B cell (primary cell): ENCODE results near the gene SPRY4. TPM values are rescaled to one million over a fixed set of nuclear protein-coding genes. Genes with fewer than 3 reads are reported as not detected.

Experiments
- ATAC-seq: fragments of 200-7000 bp; cut with Tn5 transposase; one replicate; pipeline ENCODE4 v1.10.0; 2021; ENCODE audit warnings: low read depth, mild to moderate bottlenecking, moderate number of reproducible peaks, moderate library complexity
- CTCF ChIA-PET: fragments of 350-600 bp; sonication (Branson Sonifier 250); formaldehyde crosslinking; loops from one replicate; lab custom pipeline; 2021; ENCODE audit warnings: antibody characterized with exemption, inconsistent platforms; lab: Charles Lee
- POLR2A ChIA-PET: fragments of 350-600 bp; sonication (Branson Sonifier 250); formaldehyde crosslinking; loops from one replicate; lab custom pipeline; 2021; ENCODE audit warnings: antibody characterized with exemption; lab: Charles Lee
- DNase-seq: peaks from one replicate; pipeline ENCODE4 v3.0.0; 2013
- H2AFZ ChIP-seq: 2 replicates; pipeline ENCODE4 v1.6.1; 2012; ENCODE audit warnings: mild to moderate bottlenecking, low read depth, low read length; ENCODE audit not compliant: insufficient read depth, poor library complexity, severe bottlenecking
- H3K27ac ChIP-seq, 2 donors: 1 replicate in 1 of 2; 2 replicates in 1 of 2; pipeline ENCODE4 v1.5.1; 2012 to 2013; ENCODE audit warnings: low read length in 2 of 2, mild to moderate bottlenecking in 2 of 2, moderate library complexity in 1 of 2
- H3K27me3 ChIP-seq, 4 experiments: fragments of 200-600 bp in 1 of 4; sonication (generic) in 1 of 4; replicated peaks in 1 of 4; 1 replicate in 2 of 4; 2 replicates in 2 of 4; pipeline versions ENCODE4 v1.6.1 to v1.7.0; 2013 to 2016; ENCODE audit warnings: low read length in 3 of 4, mild to moderate bottlenecking in 2 of 4, mixed read lengths in 1 of 4, moderate library complexity in 1 of 4; ENCODE audit not compliant: insufficient read depth in 4 of 4, control insufficient read depth in 3 of 4; ENCODE audit errors: control extremely low read depth in 1 of 4
- H3K36me3 ChIP-seq, 2 experiments: replicated peaks in 1 of 2; 1 replicate in 1 of 2; 2 replicates in 1 of 2; pipeline versions ENCODE4 v1.6.1 to v1.7.1; 2013; ENCODE audit warnings: low read length in 1 of 2; ENCODE audit not compliant: insufficient read depth in 2 of 2, control insufficient read depth in 1 of 2; ENCODE audit errors: control extremely low read depth in 1 of 2, extremely low read depth in 1 of 2
- H3K4me1 ChIP-seq, 2 donors: fragments of 200-600 bp in 1 of 2; sonication (generic) in 1 of 2; 1 replicate in 1 of 2; 2 replicates in 1 of 2; pipeline versions ENCODE4 v1.5.1 to v1.6.1; 2013 to 2017; ENCODE audit warnings: low read length in 2 of 2; ENCODE audit not compliant: control insufficient read depth in 2 of 2, insufficient read depth in 2 of 2
- H3K4me2 ChIP-seq: replicated peaks from 2 replicates; pipeline ENCODE3; 2012; ENCODE audit warnings: mild to moderate bottlenecking, low read depth, low read length; ENCODE audit not compliant: poor library complexity, severe bottlenecking
- H3K4me3 ChIP-seq, 5 experiments: fragments of 200-600 bp in 1 of 5; sonication (generic) in 1 of 5; 1 replicate in 3 of 5; 2 replicates in 2 of 5; pipeline versions ENCODE4 v1.5.1 to v1.7.0; 2011 to 2016; ENCODE audit warnings: low read length in 4 of 5, mild to moderate bottlenecking in 4 of 5, low read depth in 2 of 5, control low read depth in 1 of 5, moderate library complexity in 1 of 5; ENCODE audit not compliant: insufficient read depth in 1 of 5; ENCODE audit errors: control extremely low read depth in 1 of 5, extremely low read depth in 1 of 5
- H3K79me2 ChIP-seq: fragments of 200-600 bp; sonication (generic); one replicate; pipeline ENCODE4 v1.6.0; 2016; ENCODE audit warnings: low read length; ENCODE audit not compliant: control insufficient read depth, insufficient read depth
- H3K9ac ChIP-seq: fragments of 200-600 bp; sonication (generic); 2 replicates; pipeline ENCODE4 v1.6.1; 2017; ENCODE audit warnings: mild to moderate bottlenecking, low read length, moderate library complexity
- H3K9me3 ChIP-seq, 3 donors: one replicate each; pipeline versions ENCODE4 v1.6.1 to v1.7.1; 2013; ENCODE audit warnings: low read length in 2 of 3; ENCODE audit not compliant: control insufficient read depth in 2 of 3, insufficient read depth in 1 of 3; ENCODE audit errors: control extremely low read depth in 1 of 3
- H4K20me1 ChIP-seq: 2 replicates; pipeline ENCODE4 v1.6.0; 2012; ENCODE audit warnings: mild to moderate bottlenecking, low read length; ENCODE audit not compliant: insufficient read depth, control insufficient read depth, poor library complexity, severe bottlenecking
- H3K27ac Mint-ChIP-seq: one replicate; pipeline ENCODE4 v1.8.0; 2021; ENCODE audit warnings: mixed read lengths
- H3K27me3 Mint-ChIP-seq: one replicate; pipeline ENCODE4 v1.8.0; 2021; ENCODE audit warnings: mixed read lengths
- H3K4me1 Mint-ChIP-seq: one replicate; pipeline ENCODE4 v1.8.0; 2021; ENCODE audit warnings: mixed read lengths
- H3K4me3 Mint-ChIP-seq: one replicate; pipeline ENCODE4 v1.8.0; 2021; ENCODE audit warnings: mixed read lengths
- H3K9me3 Mint-ChIP-seq: one replicate; pipeline ENCODE4 v1.8.0; 2022; ENCODE audit warnings: mixed read lengths; ENCODE audit not compliant: insufficient read depth
- EZH2 ChIP-seq: IDR thresholded peaks from 2 replicates; pipeline ENCODE4 v1.6.1; 2012; ENCODE audit warnings: borderline replicate concordance, low read depth, mild to moderate bottlenecking, moderate library complexity, low read length; ENCODE audit not compliant: insufficient read depth, poor library complexity, severe bottlenecking
- WGBS: methylation state at CpG from one replicate; pipeline ENCODE4 v1.1.5; 2013; ENCODE audit warnings: missing lambda C conversion rate; ENCODE audit not compliant: insufficient coverage; 5-methylcytosine and 5-hydroxymethylcytosine counted together
- intact Hi-C: fragments of 100-400 bp; cut with micrococcal nuclease; formaldehyde crosslinking; loops from one replicate; pipeline ENCODE4 v1.10.0; 2022
- polyA plus RNA-seq: library from polyadenylated mRNA; depleted of rRNA; stranded (reverse); fragments of >200 nt; gene quantifications from 2 replicates; pipeline ENCODE4 v1.2.3, GENCODE V29; 2012
- total RNA-seq, 2 donors: library from RNA; stranded (reverse); fragments of 120-200 nt in 1 of 2; gene quantifications; 1 replicate in 1 of 2; 2 replicates in 1 of 2; pipeline versions ENCODE4 v1.2.3 to v1.2.4, GENCODE V29; 2013 to 2022
- TF ChIP-seq, protein P1 (sequence below): fragments of 200-600 bp; IDR thresholded peaks from one replicate; pipeline ENCODE4 v1.8.0; 2022; ENCODE audit warnings: antibody characterized with exemption, mild to moderate bottlenecking

The SPRY4 gene
- total and polyA plus RNA-seq, 2 donors (not counting 1 experiment from before 2014, with no cell fraction given): 0.06 TPM; not detected in 1

DNA sequence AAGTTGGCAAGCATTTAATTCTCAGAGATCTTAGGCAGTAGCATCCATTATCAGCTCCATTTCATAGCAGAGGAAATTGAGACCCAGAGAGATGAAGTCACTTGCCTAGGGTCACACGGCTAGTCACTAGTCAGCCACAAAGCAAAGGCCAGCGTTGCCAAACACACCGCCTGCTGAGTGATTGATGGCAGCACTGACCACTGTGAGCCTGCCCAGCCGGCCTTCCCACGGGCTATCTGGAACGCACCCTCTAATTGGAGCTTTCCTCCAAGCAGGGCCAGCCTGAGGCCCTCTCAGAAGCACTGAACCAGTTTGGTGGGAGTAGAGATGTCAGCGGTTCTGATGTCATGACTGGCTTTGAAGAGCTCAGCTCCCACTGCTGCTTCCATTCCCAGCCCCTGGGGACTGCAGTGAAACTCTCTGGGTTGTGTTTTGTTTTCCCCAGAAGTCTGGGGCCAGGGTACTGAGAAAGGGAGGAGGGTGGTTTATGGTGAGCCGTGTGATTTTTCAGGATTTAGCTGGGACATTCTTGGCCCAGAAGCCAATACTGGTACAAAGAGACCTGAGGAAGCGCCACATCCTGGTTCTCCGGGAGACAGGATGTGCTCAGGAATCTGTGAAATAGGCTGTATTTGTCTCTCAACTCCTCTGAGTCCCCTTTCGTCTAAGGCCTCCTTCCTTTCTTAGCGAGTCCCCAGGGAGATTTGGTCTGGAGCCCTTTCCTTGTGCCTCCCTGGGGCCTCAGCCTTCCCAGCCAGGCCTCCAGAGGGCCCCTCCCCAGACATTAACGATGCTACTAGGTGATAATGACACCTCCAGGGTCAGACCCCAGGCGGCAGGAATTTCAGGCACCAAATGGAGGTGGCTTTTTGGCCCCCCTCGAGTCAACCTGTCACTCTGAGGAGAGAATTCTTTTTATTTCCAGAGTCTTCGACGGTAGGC, 44.5 kb downstream of the SPRY4 start:
- Histone ChIP-seq H2AFZ (no peak overlapping the region), H3K4me1 (no peaks in the 10 kb centered on the region), H3K27ac (no peak overlapping the region), H3K9me3 (no peaks in the 10 kb centered on the region), H4K20me1 (no peaks in the 10 kb centered on the region), H3K4me3 (no peak overlapping the region), H3K79me2 (no peaks in the 10 kb centered on the region), H3K4me2 (no peak overlapping the region), H3K27me3 (no peaks in the 10 kb centered on the region), H3K9ac (no peak overlapping the region), H3K36me3 (no peaks in the 10 kb centered on the region)
- DNase-seq (no peak), ATAC-seq (no peak)
- TF ChIP-seq EZH2: no peak
- ChIA-PET POLR2A (interaction anchor here (0.7 kb wide), 1 partner anchor 50 kb away, joined by 5 read pairs; no protein-coding TSS in a partner anchor), CTCF (no interaction called here)
- no peaks in the 10 kb centered on the region for H3K9me3 Mint-ChIP-seq
- H3K4me1 Mint-ChIP-seq: no peaks in the 10 kb centered on the region
- no peak overlapping the region for H3K27ac Mint-ChIP-seq
- intact Hi-C loops: no loop called here
- no peaks in the 10 kb centered on the region for H3K27me3 Mint-ChIP-seq
- WGBS: 73% methylated on average over 13 of the region's 17 CpGs
- no peak overlapping the region for H3K4me3 Mint-ChIP-seq

DNA sequence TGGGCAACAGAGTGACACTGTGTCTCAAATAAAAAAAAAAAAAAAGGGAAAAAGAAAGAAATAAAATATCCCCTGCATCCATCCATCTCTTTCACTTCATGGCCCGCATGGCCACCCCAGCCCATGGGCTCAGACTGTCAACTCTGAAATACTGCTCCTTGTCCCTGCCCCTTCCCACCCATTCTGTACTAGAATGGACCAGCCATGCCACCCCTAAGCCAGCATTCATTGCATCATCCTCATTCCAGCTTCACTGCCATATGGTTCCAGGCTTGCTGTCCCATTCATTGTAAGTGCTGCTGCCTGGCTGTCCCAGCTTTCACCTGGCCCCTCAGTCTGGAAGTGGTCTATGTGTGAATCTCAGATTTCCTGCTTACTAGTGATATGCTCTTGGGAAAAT, 46.2 kb downstream of the SPRY4 start:
- Histone ChIP-seq H2AFZ (no peak overlapping the region), H3K4me3 (no peak overlapping the region), H3K9me3 (no peaks in the 10 kb centered on the region), H4K20me1 (no peaks in the 10 kb centered on the region), H3K4me2 (no peak overlapping the region), H3K27me3 (no peaks in the 10 kb centered on the region), H3K4me1 (no peaks in the 10 kb centered on the region), H3K79me2 (no peaks in the 10 kb centered on the region), H3K36me3 (no peaks in the 10 kb centered on the region), H3K27ac (no peak overlapping the region), H3K9ac (no peak overlapping the region)
- ATAC-seq: no peak
- ChIA-PET POLR2A (no interaction called here), CTCF (no interaction called here)
- Mint-ChIP-seq H3K9me3 (no peaks in the 10 kb centered on the region), H3K4me3 (no peak overlapping the region), H3K27me3 (peaks cover 3% of the 10 kb centered on the region), H3K27ac (no peak overlapping the region), H3K4me1 (no peaks in the 10 kb centered on the region)
- DNase-seq: no peak
- TF ChIP-seq EZH2: no peak
- TF ChIP-seq, protein P1, sequence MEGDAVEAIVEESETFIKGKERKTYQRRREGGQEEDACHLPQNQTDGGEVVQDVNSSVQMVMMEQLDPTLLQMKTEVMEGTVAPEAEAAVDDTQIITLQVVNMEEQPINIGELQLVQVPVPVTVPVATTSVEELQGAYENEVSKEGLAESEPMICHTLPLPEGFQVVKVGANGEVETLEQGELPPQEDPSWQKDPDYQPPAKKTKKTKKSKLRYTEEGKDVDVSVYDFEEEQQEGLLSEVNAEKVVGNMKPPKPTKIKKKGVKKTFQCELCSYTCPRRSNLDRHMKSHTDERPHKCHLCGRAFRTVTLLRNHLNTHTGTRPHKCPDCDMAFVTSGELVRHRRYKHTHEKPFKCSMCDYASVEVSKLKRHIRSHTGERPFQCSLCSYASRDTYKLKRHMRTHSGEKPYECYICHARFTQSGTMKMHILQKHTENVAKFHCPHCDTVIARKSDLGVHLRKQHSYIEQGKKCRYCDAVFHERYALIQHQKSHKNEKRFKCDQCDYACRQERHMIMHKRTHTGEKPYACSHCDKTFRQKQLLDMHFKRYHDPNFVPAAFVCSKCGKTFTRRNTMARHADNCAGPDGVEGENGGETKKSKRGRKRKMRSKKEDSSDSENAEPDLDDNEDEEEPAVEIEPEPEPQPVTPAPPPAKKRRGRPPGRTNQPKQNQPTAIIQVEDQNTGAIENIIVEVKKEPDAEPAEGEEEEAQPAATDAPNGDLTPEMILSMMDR: no peak
- WGBS: 100% methylated on average over 1 of the region's 1 CpG
- intact Hi-C loops: no loop called here
